Measurements from ENCODE around the gene PISD. TPM values are rescaled to one million over a fixed set of nuclear protein-coding genes. Genes with fewer than 3 reads are reported as not detected.

Gene PISD
- total RNA-seq, 2 donors from 2014 or later, result 39.1 to 43.4 TPM

DNA sequence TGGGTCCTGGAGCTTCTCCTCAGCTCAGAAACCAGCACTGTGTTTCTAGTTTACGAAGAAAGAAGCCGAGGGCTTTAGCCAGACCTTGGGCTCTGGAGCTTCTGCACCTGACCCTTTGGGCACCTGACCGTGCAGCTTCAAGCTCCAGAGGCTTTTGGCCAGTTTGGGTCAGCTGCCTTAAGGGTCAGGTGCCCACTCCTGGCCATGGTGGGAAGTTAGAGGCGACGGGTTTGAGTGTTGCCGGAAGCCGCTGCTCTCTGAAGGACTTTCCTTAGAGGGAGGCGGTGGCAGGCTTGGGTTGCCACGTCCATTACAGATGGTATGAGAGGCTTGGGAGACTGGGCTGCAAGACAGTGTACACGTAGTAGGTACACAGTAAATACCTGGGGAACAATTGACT is 52.3 kb downstream of the PISD start:
- H3K27me3 ChIP-seq (ENCODE audit: control insufficient read depth, insufficient read depth, low read length, poor library complexity, severe bottlenecking), result no peaks in the 10 kb centered on the region
- no peaks in the 10 kb centered on the region for H3K4me1 Mint-ChIP-seq
- no peak overlapping the region for H3K9ac ChIP-seq (ENCODE audit: extremely low read depth, low read length, poor library complexity, severe bottlenecking)
- H3K27ac Mint-ChIP-seq, result no peak overlapping the region
- H3K36me3 ChIP-seq (ENCODE audit: control insufficient read depth, insufficient read depth, low read length), result no peaks in the 10 kb centered on the region
- WGBS, 2 experiments (ENCODE audit: insufficient coverage in 1 of 2, insufficient read length in 1 of 2), result 87 to 92% methylated on average over 2 to 10 of the region's 10 CpGs
- H3K4me3 Mint-ChIP-seq, result no peak overlapping the region
- H3K4me3 ChIP-seq (ENCODE audit: low read length), result no peak overlapping the region
- no peaks in the 10 kb centered on the region for H3K27me3 Mint-ChIP-seq (ENCODE audit: insufficient read depth)
- H3K36me3 Mint-ChIP-seq (ENCODE audit: low read depth), result peaks cover 2% of the 10 kb centered on the region
- H3K9me3 ChIP-seq (ENCODE audit: control insufficient read depth, low read length), result no peaks in the 10 kb centered on the region
- no peak for TF ChIP-seq CTCF (conservative IDR thresholded peaks at IDR 0.05)
- H3K4me1 ChIP-seq (ENCODE audit: control insufficient read depth, insufficient read depth, low read length), result no peaks in the 10 kb centered on the region
- no peak overlapping the region for H3K27ac ChIP-seq (ENCODE audit: low read depth, low read length)
- H3K9me3 Mint-ChIP-seq, result no peaks in the 10 kb centered on the region
- DNase-seq, result no peak

DNA sequence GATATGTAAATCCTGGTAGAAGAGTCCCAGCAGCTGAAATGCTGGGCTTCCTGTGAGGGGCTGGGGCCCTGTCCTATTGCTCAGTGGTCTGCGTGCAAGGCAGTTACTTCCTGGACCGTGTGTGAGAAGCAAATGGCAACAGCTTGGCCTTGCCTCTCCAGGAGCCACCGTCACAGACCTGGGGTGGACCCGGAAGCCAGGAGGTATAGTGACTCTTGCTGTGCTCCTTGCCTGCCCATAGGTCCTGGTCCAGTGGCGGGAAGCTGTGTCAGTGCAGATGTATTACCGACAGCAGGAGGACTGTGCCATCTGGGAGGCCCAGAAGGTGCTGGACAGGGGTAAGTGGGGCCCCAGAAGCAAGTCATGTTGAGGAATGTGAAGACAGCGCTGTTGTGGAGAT is 54.3 kb downstream of the PISD start:
- Histone ChIP-seq H3K4me3 (ENCODE audit: low read length) (no peak overlapping the region), H3K27ac (ENCODE audit: low read depth, low read length) (no peak overlapping the region), H3K9ac (ENCODE audit: extremely low read depth, low read length, poor library complexity, severe bottlenecking) (no peak overlapping the region), H3K9me3 (ENCODE audit: control insufficient read depth, low read length) (no peaks in the 10 kb centered on the region), H3K27me3 (ENCODE audit: control insufficient read depth, insufficient read depth, low read length, poor library complexity, severe bottlenecking) (no peaks in the 10 kb centered on the region), H3K4me1 (ENCODE audit: control insufficient read depth, insufficient read depth, low read length) (no peaks in the 10 kb centered on the region), H3K36me3 (ENCODE audit: control insufficient read depth, insufficient read depth, low read length) (no peaks in the 10 kb centered on the region)
- Mint-ChIP-seq H3K27ac (no peak overlapping the region), H3K4me1 (no peaks in the 10 kb centered on the region), H3K9me3 (no peaks in the 10 kb centered on the region), H3K27me3 (ENCODE audit: insufficient read depth) (no peaks in the 10 kb centered on the region), H3K4me3 (no peak overlapping the region), H3K36me3 (ENCODE audit: low read depth) (peaks cover 2% of the 10 kb centered on the region)
- 80 to 87% methylated on average over 5 to 7 of the region's 7 CpGs for WGBS, 2 experiments (ENCODE audit: insufficient coverage in 1 of 2, insufficient read length in 1 of 2)
- no peak for TF ChIP-seq CTCF (conservative IDR thresholded peaks at IDR 0.05)
- no peak for DNase-seq

DNA sequence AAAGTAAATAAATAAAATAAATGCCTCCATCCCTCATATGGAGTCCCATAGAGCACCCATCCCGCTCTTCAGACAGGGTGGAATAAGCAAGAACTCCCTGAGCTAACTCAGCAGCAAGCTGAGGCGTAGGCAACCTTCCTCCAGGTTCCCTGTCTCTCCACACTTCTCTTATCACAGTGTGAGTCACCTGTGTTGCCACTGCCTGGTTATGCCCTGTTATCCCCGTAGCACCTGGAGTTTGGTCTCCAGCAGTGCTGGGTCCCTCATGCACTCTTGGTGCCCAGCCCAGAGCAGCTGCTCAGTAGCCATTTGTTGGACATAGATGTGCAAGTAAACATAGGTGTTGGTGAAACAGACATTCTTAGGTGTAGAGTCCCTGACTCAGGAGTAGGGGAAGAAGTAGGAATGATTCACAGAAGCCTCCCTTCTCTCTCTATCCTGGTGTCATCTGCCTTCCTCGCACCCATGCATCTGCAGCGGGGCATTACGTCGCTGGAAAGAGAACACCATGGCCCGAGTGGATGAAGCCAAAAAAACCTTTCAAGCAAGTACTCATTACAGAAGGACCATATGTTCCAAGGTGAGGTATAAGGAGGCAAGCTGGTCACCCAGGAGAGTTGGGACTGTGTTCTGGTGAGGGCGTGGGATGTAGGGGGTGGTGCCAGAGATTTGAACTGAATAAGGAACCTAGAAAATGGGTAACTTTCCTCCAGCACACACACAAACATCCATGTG is 56.0 kb downstream of the PISD start:
- Histone ChIP-seq H3K27ac (ENCODE audit: low read depth, low read length) (no peak overlapping the region), H3K4me3 (ENCODE audit: low read length) (no peak overlapping the region), H3K36me3 (ENCODE audit: control insufficient read depth, insufficient read depth, low read length) (no peaks in the 10 kb centered on the region), H3K27me3 (ENCODE audit: control insufficient read depth, insufficient read depth, low read length, poor library complexity, severe bottlenecking) (no peaks in the 10 kb centered on the region), H3K9ac (ENCODE audit: extremely low read depth, low read length, poor library complexity, severe bottlenecking) (no peak overlapping the region), H3K9me3 (ENCODE audit: control insufficient read depth, low read length) (no peaks in the 10 kb centered on the region), H3K4me1 (ENCODE audit: control insufficient read depth, insufficient read depth, low read length) (no peaks in the 10 kb centered on the region)
- Mint-ChIP-seq H3K27ac (no peak overlapping the region), H3K4me1 (no peaks in the 10 kb centered on the region), H3K9me3 (no peaks in the 10 kb centered on the region), H3K4me3 (no peak overlapping the region), H3K36me3 (ENCODE audit: low read depth) (peaks cover 2% of the 10 kb centered on the region), H3K27me3 (ENCODE audit: insufficient read depth) (no peaks in the 10 kb centered on the region)
- TF ChIP-seq CTCF (conservative IDR thresholded peaks at IDR 0.05), result no peak
- no peak for DNase-seq
- 91 to 94% methylated on average over 2 to 9 of the region's 9 CpGs for WGBS, 2 experiments (ENCODE audit: insufficient coverage in 1 of 2, insufficient read length in 1 of 2)
